Thoracic aorta (tissue), 2 donors: ENCODE data around the gene OR6M1. TPM values are rescaled to one million over a fixed set of nuclear protein-coding genes. Genes with fewer than 3 reads are reported as not detected.

Experiments used
- ATAC-seq: fragments of 150-250 bp; one replicate; pipeline ENCODE4 v1.8.0; 2017; ENCODE audit warnings: low read depth; ENCODE audit not compliant: insufficient number of reproducible peaks, low FRiP score
- DNase-seq: peaks from one replicate; pipeline ENCODE4 v3.0.0-alpha.2; 2020; ENCODE audit warnings: low spot score
- H3K27ac ChIP-seq, 2 donors: fragments of 200-600 bp; sonication (generic); 1 replicate in 1 of 2; 2 replicates in 1 of 2; pipeline ENCODE4 v1.5.1; 2016; ENCODE audit warnings: mild to moderate bottlenecking in 2 of 2, moderate library complexity in 2 of 2
- H3K27me3 ChIP-seq: fragments of 200-600 bp; sonication (generic); replicated peaks from 2 replicates; pipeline ENCODE4 v1.6.0; 2016; ENCODE audit warnings: mild to moderate bottlenecking; ENCODE audit not compliant: insufficient read depth
- H3K36me3 ChIP-seq: fragments of 200-600 bp; sonication (generic); one replicate; pipeline ENCODE4 v1.5.1; 2016
- H3K4me1 ChIP-seq, 2 donors: fragments of 200-600 bp; sonication (generic); 1 replicate in 1 of 2; 2 replicates in 1 of 2; pipeline versions ENCODE4 v1.5.1 to v1.6.0; 2016; ENCODE audit warnings: low read depth in 2 of 2, mild to moderate bottlenecking in 1 of 2; ENCODE audit not compliant: control insufficient read depth in 1 of 2
- H3K4me3 ChIP-seq: fragments of 200-600 bp; sonication (generic); 2 replicates; pipeline ENCODE4 v1.5.1; 2016; ENCODE audit warnings: mild to moderate bottlenecking
- H3K9me3 ChIP-seq: fragments of 200-600 bp; sonication (generic); 2 replicates; pipeline ENCODE4 v1.5.1; 2016
- total RNA-seq, 2 donors: library from RNA; depleted of rRNA; stranded (reverse); fragments of >200 nt; gene quantifications; one replicate each; pipeline versions ENCODE4 v1.1.0 to v1.2.3, GENCODE V29; 2016
- TF ChIP-seq, protein P1 (sequence below): fragments of 200-600 bp; sonication (generic); IDR thresholded peaks from one replicate; pipeline ENCODE4 v1.5.1; 2019; ENCODE audit warnings: antibody characterized with exemption

The OR6M1 gene
- total RNA-seq, 2 donors from 2014 or later = not detected

DNA sequence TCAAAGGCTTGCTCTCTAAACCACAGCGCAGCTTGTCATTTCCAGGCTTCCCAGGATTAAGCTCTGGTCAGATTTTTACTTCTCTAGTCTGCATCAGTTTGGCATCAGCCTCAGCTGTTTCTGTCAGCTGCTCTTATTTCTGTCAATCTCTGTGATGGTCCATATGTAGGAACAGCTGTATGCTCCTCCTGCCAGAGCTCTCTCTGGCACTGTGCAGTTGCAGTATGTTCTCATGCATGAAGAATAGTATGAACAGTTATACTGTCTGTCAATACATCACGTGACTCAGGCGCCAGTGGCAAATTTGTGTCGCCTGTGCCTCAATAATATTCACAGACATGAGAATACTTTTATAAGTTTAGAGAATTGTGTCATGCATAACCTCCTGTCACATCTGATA, 6.7 kb downstream of the OR6M1 start:
- H3K9me3 ChIP-seq = no peaks in the 10 kb centered on the region
- ATAC-seq (no peak), DNase-seq (no peak)
- H3K27me3 ChIP-seq = no peaks in the 10 kb centered on the region
- H3K4me3 ChIP-seq = no peak overlapping the region
- no peaks in the 10 kb centered on the region for H3K4me1 ChIP-seq
- no peaks in the 10 kb centered on the region for H3K36me3 ChIP-seq
- H3K27ac ChIP-seq = no peak overlapping the region
- TF ChIP-seq, protein P1, sequence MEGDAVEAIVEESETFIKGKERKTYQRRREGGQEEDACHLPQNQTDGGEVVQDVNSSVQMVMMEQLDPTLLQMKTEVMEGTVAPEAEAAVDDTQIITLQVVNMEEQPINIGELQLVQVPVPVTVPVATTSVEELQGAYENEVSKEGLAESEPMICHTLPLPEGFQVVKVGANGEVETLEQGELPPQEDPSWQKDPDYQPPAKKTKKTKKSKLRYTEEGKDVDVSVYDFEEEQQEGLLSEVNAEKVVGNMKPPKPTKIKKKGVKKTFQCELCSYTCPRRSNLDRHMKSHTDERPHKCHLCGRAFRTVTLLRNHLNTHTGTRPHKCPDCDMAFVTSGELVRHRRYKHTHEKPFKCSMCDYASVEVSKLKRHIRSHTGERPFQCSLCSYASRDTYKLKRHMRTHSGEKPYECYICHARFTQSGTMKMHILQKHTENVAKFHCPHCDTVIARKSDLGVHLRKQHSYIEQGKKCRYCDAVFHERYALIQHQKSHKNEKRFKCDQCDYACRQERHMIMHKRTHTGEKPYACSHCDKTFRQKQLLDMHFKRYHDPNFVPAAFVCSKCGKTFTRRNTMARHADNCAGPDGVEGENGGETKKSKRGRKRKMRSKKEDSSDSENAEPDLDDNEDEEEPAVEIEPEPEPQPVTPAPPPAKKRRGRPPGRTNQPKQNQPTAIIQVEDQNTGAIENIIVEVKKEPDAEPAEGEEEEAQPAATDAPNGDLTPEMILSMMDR = no peak

DNA sequence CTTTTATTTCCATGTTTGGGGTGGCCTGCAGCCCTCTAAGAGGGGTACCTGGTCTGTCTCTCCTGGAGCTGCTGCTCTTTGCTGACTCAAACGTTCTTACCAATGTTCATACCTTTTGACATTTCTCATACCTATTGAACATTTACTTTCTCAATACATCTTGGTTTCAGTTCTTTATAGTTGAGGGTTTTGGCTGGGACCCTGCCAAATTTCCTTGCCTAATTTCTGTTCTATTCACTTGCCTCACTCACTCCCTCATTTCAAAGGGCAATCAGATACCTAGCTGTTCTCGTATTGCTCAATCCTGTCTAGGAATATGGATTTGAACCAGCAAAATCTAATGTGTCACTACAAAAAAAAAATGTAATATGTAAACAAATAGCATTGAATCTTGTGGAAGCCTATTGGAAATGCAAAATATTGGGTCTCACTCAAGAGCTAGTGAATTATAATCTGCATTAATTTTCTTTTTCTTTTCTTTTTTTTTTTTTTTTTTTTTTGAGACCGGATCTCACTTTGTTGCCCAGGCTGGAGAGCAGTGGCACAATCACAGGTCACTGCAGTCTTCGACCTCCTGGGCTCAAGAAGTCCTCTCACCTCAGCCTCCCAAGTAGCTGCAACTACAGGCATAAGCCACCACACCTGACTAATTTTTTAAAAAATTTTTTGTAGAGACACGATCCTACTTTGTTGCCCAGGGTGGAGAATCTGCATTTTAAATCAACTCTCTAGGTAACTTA, 7.5 kb downstream of the OR6M1 start:
- no peaks in the 10 kb centered on the region for H3K4me1 ChIP-seq
- no peaks in the 10 kb centered on the region for H3K36me3 ChIP-seq
- TF ChIP-seq, protein P1 = no peak
- ATAC-seq (no peak), DNase-seq (no peak)
- no peaks in the 10 kb centered on the region for H3K27me3 ChIP-seq
- no peak overlapping the region for H3K27ac ChIP-seq
- no peaks in the 10 kb centered on the region for H3K9me3 ChIP-seq
- H3K4me3 ChIP-seq = no peak overlapping the region

DNA sequence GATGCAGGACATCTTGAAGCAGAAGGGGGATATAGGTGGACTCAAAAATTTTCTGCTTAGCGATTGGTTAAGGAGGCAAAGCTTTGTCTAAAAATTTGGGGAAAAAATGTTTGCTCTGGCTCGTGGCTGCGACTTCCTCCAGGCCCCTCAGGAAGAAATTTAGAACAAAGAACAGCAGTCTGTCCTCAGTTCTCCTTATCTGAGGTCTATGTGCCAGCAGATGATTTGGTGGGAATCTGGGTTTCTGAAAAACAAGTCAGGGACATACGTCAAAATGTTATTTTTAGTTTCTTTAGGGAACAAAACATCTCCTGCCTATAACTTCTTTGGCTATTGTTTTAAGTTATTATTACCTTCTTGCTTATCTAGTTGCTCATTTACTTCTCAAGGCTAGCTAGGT, 8.1 kb downstream of the OR6M1 start:
- Histone ChIP-seq H3K36me3 (no peaks in the 10 kb centered on the region), H3K4me3 (no peak overlapping the region), H3K9me3 (no peaks in the 10 kb centered on the region), H3K27me3 (no peaks in the 10 kb centered on the region), H3K4me1 (no peaks in the 10 kb centered on the region), H3K27ac (no peak overlapping the region)
- ATAC-seq = no peak
- TF ChIP-seq, protein P1 = no peak
- DNase-seq = no peak

DNA sequence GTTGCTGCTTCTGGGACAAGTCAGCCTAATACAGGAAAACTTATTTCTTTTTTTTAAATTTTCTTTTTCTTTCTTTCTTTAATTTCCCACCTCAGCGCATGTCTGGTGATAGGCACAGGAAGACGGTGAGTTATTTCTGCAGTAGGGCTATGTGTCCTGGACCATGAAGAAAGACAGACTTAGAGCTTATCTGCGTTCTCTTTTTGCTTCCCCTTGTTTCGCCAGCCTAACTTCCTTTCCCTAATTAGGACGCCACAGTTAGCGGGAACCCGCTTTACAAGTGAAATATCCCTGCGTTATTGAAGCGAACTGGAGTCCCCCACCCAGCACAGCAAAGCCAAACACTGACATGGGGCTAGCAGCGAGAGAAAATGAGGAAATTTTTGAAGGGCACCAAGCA, 8.6 kb downstream of the OR6M1 start:
- TF ChIP-seq, protein P1 = no peak
- ATAC-seq (no peak), DNase-seq (no peak)

GRCh38 chr11:123797114-123797513, 9.0 kb downstream of the OR6M1 start:
- Histone ChIP-seq H3K4me1 (no peaks in the 10 kb centered on the region), H3K9me3 (no peaks in the 10 kb centered on the region), H3K36me3 (no peaks in the 10 kb centered on the region), H3K27me3 (no peaks in the 10 kb centered on the region), H3K27ac (no peak overlapping the region), H3K4me3 (no peak overlapping the region)
- TF ChIP-seq, protein P1 = no peak
- DNase-seq = no peak
- ATAC-seq = no peak

More for the DNA sequence above, 8.6 kb downstream of the OR6M1 start:
- no peak overlapping the region for H3K4me3 ChIP-seq
- no peaks in the 10 kb centered on the region for H3K27me3 ChIP-seq
- H3K9me3 ChIP-seq = no peaks in the 10 kb centered on the region
- no peak overlapping the region for H3K27ac ChIP-seq
- no peaks in the 10 kb centered on the region for H3K36me3 ChIP-seq
- no peaks in the 10 kb centered on the region for H3K4me1 ChIP-seq
